HEK293 (cell line): Measurements from ENCODE around the gene LIMCH1.

Experiments used
- BCL11B ChIP-seq: fragments of 450-650 bp; formaldehyde crosslinking; IDR thresholded peaks from 2 replicates; pipeline ENCODE4 v1.5.1; 2016; ENCODE audit warnings: low read depth, missing biosample characterization, missing genetic modification characterization
- GLIS1 ChIP-seq: fragments of 450-650 bp; formaldehyde crosslinking; IDR thresholded peaks from 2 replicates; pipeline ENCODE4 v1.5.1; 2016; ENCODE audit warnings: missing biosample characterization, missing genetic modification characterization
- HIC1 ChIP-seq: fragments of 450-650 bp; formaldehyde crosslinking; IDR thresholded peaks from 2 replicates; pipeline ENCODE4 v1.5.1; 2016; ENCODE audit warnings: missing biosample characterization, missing genetic modification characterization
- KLF1 ChIP-seq: fragments of 450-650 bp; formaldehyde crosslinking; IDR thresholded peaks from 2 replicates; pipeline ENCODE4 v1.5.1; 2016; ENCODE audit warnings: missing biosample characterization, missing genetic modification characterization
- KLF17 ChIP-seq: fragments of 450-650 bp; formaldehyde crosslinking; IDR thresholded peaks from 2 replicates; pipeline ENCODE4 v1.5.1; 2016; ENCODE audit warnings: missing biosample characterization, missing genetic modification characterization
- SETDB1 ChIP-seq: IDR thresholded peaks from one replicate; pipeline ENCODE4 v1.6.1; 2017; ENCODE audit warnings: mild to moderate bottlenecking, low read length, moderate library complexity, mixed read lengths; ENCODE audit not compliant: insufficient read length
- TCF7L2 ChIP-seq: IDR thresholded peaks from 2 replicates; pipeline ENCODE4 v1.6.1; 2011; ENCODE audit warnings: low read depth, mild to moderate bottlenecking, inconsistent platforms, low read length, moderate library complexity, borderline replicate concordance
- WT1 ChIP-seq: fragments of 450-650 bp; formaldehyde crosslinking; IDR thresholded peaks from 2 replicates; pipeline ENCODE4 v1.5.1; 2016; ENCODE audit warnings: missing biosample characterization, missing genetic modification characterization
- ZBTB21 ChIP-seq: fragments of 450-650 bp; formaldehyde crosslinking; IDR thresholded peaks from 2 replicates; pipeline ENCODE4 v1.5.1; 2017; ENCODE audit warnings: missing biosample characterization, missing genetic modification characterization
- ZBTB48 ChIP-seq: fragments of 450-650 bp; formaldehyde crosslinking; IDR thresholded peaks from 2 replicates; pipeline ENCODE4 v1.5.1; 2016; ENCODE audit warnings: missing biosample characterization, missing genetic modification characterization
- ZBTB49 ChIP-seq: fragments of 450-650 bp; formaldehyde crosslinking; IDR thresholded peaks from 2 replicates; pipeline ENCODE4 v1.5.1; 2016; ENCODE audit warnings: missing biosample characterization, missing genetic modification characterization, low read depth
- ZEB2 ChIP-seq: fragments of 450-650 bp; formaldehyde crosslinking; IDR thresholded peaks from 2 replicates; pipeline ENCODE4 v1.5.1; 2016; ENCODE audit warnings: missing biosample characterization, missing genetic modification characterization
- ZFP41 ChIP-seq: fragments of 450-650 bp; formaldehyde crosslinking; IDR thresholded peaks from 2 replicates; pipeline ENCODE4 v1.5.1; 2016; ENCODE audit warnings: missing biosample characterization, missing genetic modification characterization, borderline replicate concordance
- ZNF10 ChIP-seq: fragments of 450-650 bp; formaldehyde crosslinking; IDR thresholded peaks from 2 replicates; pipeline ENCODE4 v1.5.1; 2017; ENCODE audit warnings: missing biosample characterization, missing genetic modification characterization
- ZNF133 ChIP-seq: fragments of 450-650 bp; formaldehyde crosslinking; IDR thresholded peaks from 2 replicates; pipeline ENCODE4 v1.5.1; 2016; ENCODE audit warnings: missing biosample characterization, missing genetic modification characterization
- ZNF138 ChIP-seq: fragments of 450-650 bp; formaldehyde crosslinking; IDR thresholded peaks from 2 replicates; pipeline ENCODE4 v1.5.1; 2016; ENCODE audit warnings: missing biosample characterization, missing genetic modification characterization, borderline replicate concordance
- ZNF155 ChIP-seq: fragments of 450-650 bp; formaldehyde crosslinking; IDR thresholded peaks from 2 replicates; pipeline ENCODE4 v1.5.1; 2016; ENCODE audit warnings: missing biosample characterization, missing genetic modification characterization
- ZNF16 ChIP-seq: fragments of 450-650 bp; formaldehyde crosslinking; IDR thresholded peaks from 2 replicates; pipeline ENCODE4 v1.5.1; 2016; ENCODE audit warnings: low read depth, missing biosample characterization, missing genetic modification characterization
- ZNF175 ChIP-seq: fragments of 450-650 bp; formaldehyde crosslinking; IDR thresholded peaks from 2 replicates; pipeline ENCODE4 v1.5.1; 2016; ENCODE audit warnings: missing biosample characterization, missing genetic modification characterization
- ZNF23 ChIP-seq: fragments of 450-650 bp; formaldehyde crosslinking; IDR thresholded peaks from 2 replicates; pipeline ENCODE4 v1.5.1; 2016; ENCODE audit warnings: missing biosample characterization, missing genetic modification characterization, borderline replicate concordance
- ZNF341 ChIP-seq: fragments of 450-650 bp; formaldehyde crosslinking; IDR thresholded peaks from 2 replicates; pipeline ENCODE4; 2016; ENCODE audit warnings: low read depth, missing biosample characterization, missing genetic modification characterization
- ZNF423 ChIP-seq: fragments of 450-650 bp; formaldehyde crosslinking; IDR thresholded peaks from 2 replicates; pipeline ENCODE4 v1.5.1; 2016; ENCODE audit warnings: missing biosample characterization, missing genetic modification characterization
- ZNF501 ChIP-seq: fragments of 450-650 bp; formaldehyde crosslinking; IDR thresholded peaks from 2 replicates; pipeline ENCODE4 v1.5.1; 2016; ENCODE audit warnings: missing biosample characterization, missing genetic modification characterization
- ZNF548 ChIP-seq: fragments of 450-650 bp; formaldehyde crosslinking; IDR thresholded peaks from 2 replicates; pipeline ENCODE4 v1.5.1; 2016; ENCODE audit warnings: missing biosample characterization, missing genetic modification characterization
- ZNF610 ChIP-seq: fragments of 450-650 bp; formaldehyde crosslinking; IDR thresholded peaks from 2 replicates; pipeline ENCODE4 v1.5.1; 2016; ENCODE audit warnings: missing biosample characterization, missing genetic modification characterization, borderline replicate concordance
- ZNF624 ChIP-seq: fragments of 450-650 bp; formaldehyde crosslinking; IDR thresholded peaks from 2 replicates; pipeline ENCODE4 v1.5.1; 2017; ENCODE audit warnings: missing biosample characterization, missing genetic modification characterization
- ZNF658 ChIP-seq: fragments of 450-650 bp; formaldehyde crosslinking; IDR thresholded peaks from 2 replicates; pipeline ENCODE4; 2016; ENCODE audit warnings: missing biosample characterization, missing genetic modification characterization
- ZNF692 ChIP-seq: fragments of 450-650 bp; formaldehyde crosslinking; IDR thresholded peaks from 2 replicates; pipeline ENCODE4 v1.5.1; 2016; ENCODE audit warnings: missing biosample characterization, missing genetic modification characterization
- ZNF707 ChIP-seq: fragments of 450-650 bp; formaldehyde crosslinking; IDR thresholded peaks from 2 replicates; pipeline ENCODE4 v1.5.1; 2016; ENCODE audit warnings: missing biosample characterization, missing genetic modification characterization
- TF ChIP-seq, protein P1 (sequence below): fragments of 450-650 bp; formaldehyde crosslinking; IDR thresholded peaks from 2 replicates; pipeline ENCODE4 v1.5.1; 2016; ENCODE audit warnings: missing biosample characterization, missing genetic modification characterization, borderline replicate concordance

The LIMCH1 gene

GRCh38 chr4:41709844-41710481 lies 172.0 kb downstream of the LIMCH1 start (continued):
- TF ChIP-seq, protein P1, sequence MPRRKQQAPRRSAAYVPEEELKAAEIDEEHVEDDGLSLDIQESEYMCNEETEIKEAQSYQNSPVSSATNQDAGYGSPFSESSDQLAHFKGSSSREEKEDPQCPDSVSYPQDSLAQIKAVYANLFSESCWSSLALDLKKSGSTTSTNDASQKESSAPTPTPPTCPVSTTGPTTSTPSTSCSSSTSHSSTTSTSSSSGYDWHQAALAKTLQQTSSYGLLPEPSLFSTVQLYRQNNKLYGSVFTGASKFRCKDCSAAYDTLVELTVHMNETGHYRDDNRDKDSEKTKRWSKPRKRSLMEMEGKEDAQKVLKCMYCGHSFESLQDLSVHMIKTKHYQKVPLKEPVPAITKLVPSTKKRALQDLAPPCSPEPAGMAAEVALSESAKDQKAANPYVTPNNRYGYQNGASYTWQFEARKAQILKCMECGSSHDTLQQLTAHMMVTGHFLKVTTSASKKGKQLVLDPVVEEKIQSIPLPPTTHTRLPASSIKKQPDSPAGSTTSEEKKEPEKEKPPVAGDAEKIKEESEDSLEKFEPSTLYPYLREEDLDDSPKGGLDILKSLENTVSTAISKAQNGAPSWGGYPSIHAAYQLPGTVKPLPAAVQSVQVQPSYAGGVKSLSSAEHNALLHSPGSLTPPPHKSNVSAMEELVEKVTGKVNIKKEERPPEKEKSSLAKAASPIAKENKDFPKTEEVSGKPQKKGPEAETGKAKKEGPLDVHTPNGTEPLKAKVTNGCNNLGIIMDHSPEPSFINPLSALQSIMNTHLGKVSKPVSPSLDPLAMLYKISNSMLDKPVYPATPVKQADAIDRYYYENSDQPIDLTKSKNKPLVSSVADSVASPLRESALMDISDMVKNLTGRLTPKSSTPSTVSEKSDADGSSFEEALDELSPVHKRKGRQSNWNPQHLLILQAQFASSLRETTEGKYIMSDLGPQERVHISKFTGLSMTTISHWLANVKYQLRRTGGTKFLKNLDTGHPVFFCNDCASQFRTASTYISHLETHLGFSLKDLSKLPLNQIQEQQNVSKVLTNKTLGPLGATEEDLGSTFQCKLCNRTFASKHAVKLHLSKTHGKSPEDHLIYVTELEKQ, result no peak; the same call in 1 of the 2 replicates
- TF ChIP-seq ZEB2 (tag by site-specific recombination), result peak; percentile 81
- no peak; the same call in 1 of the 2 replicates for TF ChIP-seq ZNF501 (tag by site-specific recombination)
- no peak for TF ChIP-seq ZBTB49
- no peak for TF ChIP-seq ZNF624 (tag by site-specific recombination)
- TF ChIP-seq KLF1 (tag by site-specific recombination), result peak; percentile 44; the same call in 1 of the 2 replicates
- peak; percentile 86 for TF ChIP-seq ZBTB21 (tag by site-specific recombination)
- TF ChIP-seq ZNF423, result no peak
- TF ChIP-seq ZNF658 (tag by site-specific recombination), result no peak
- no peak for TF ChIP-seq ZBTB48 (tag by site-specific recombination)
- peak; percentile 96 for TF ChIP-seq WT1 (tag by site-specific recombination)
- no peak for TF ChIP-seq ZNF548 (tag by site-specific recombination)
- no peak for TF ChIP-seq ZNF133 (tag by site-specific recombination)
- no peak for TF ChIP-seq ZNF23 (tag by site-specific recombination)
- TF ChIP-seq HIC1 (tag by site-specific recombination), result peak; percentile 87; the same call in 1 of the 2 replicates
- TF ChIP-seq TCF7L2, result no peak
- TF ChIP-seq ZFP41 (tag by site-specific recombination), result no peak
- TF ChIP-seq SETDB1, result no peak
- 0 out of 2 replicates have a peak, but pooled peaks have one; percentile 25 for TF ChIP-seq GLIS1 (tag by site-specific recombination)
- no peak for TF ChIP-seq ZNF341 (tag by site-specific recombination)
- no peak for TF ChIP-seq ZNF155 (tag by site-specific recombination)
- TF ChIP-seq ZNF175 (tag by site-specific recombination), result no peak
- no peak for TF ChIP-seq ZNF692 (tag by site-specific recombination)
- TF ChIP-seq ZNF10 (tag by site-specific recombination), result peak; percentile 24; the same call in 1 of the 2 replicates
- no peak for TF ChIP-seq ZNF610 (tag by site-specific recombination)
- TF ChIP-seq ZNF138, result no peak
- TF ChIP-seq BCL11B, result no peak
- 0 out of 2 replicates have a peak, but pooled peaks have one; percentile 54 for TF ChIP-seq KLF17 (tag by site-specific recombination)
- no peak for TF ChIP-seq ZNF707 (tag by site-specific recombination)
- TF ChIP-seq ZNF16 (tag by site-specific recombination), result no peak
